Putamen (tissue), 1 donor: ENCODE measurements around the gene CCDC149.

Experiments
- DNase-seq: peaks from one replicate; pipeline ENCODE4 v3.0.0-alpha.2; 2016; ENCODE audit warnings: low spot score

CCDC149 gene

DNA sequence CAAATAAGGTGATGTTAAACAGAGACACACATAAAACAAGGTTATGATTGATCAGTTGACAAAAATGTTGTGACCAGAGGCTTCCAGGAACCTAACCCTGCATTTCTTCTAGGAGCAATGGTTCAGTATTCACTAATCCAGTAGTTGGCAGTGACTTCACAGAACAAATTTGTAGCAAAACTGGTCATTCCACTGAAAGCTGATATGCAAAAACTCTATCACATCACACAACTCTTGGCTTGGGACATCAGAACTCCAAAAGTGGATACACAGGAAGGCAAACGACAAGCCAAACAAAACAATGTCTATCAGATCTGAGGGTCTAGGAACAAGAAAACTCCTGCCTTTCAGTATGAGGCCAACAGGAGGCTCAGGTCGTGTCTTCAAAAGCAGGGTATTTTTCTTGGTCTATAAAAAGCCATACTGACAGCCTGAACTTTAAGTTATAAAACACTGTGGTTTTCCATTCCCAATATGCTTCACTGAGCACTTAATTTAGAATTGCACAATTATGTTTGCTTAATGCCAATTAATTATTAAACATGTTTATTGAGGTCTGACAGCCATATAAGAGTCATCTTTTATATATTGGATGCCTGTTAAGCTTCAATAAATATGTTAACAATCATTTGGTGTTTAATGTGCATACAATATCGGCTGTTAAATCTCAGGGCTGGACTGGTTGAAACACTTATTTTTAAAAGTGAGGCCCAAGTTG is 71.9 kb downstream of the CCDC149 start:
- DNase-seq = no peak

DNA sequence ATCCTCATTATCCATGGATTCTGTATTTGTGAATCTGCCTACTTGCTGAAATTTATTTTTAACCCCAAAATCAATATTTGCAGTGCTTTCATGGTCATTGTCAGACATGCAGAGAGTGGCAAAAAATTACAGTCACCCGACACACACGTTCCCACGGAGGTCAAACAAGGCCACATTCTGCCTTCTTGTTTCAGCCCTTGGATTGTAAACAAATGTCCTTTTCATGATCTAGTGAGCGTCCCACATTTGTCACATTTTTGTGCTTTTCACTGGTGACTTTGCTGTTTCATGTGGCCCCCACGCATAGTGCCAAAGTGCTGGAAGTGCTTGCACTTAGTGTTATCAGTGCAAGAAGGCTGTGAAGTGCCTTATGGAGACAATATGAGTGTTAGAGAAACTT is 72.5 kb downstream of the CCDC149 start:
- DNase-seq = peak; percentile 51

DNA sequence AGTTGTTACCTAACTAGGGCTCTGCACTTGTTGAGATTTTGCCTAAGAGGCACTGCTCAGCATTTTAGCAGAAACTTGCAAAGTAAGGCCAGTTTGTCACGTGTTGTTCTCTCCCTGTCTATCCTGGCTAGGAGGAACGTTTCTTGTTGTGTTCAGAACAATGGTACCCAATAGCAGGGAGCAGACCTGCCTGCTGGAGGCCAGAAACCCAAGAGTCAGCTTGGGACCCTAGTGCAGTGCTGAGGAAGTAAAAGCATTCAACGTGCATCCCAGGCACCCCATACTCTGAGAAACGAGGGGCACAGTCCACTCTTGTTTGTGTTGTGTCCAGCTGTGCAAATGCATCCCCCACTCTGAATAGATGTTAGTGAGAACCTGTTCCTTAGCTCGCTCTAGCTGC is 75.1 kb downstream of the CCDC149 start:
- DNase-seq = no peak

DNA sequence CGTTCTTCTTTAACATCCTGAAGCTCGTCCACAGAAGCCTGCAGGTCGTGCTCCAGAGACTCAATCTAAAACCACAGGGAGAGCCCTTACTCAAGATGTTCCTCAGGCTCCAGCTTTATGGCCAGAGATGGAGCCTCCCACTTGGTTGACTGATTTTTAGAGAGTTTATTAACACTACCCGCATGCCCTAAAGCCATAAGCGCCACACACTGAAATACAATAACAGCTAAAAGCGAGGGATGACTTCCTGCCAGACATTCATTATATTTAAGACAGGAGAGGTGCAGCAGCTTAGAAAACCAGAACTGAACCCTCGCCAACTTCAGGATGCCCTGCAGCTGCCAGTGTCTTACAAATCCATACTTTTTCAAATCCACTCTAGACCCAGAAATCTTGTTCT is 75.5 kb downstream of the CCDC149 start:
- DNase-seq = no peak

DNA sequence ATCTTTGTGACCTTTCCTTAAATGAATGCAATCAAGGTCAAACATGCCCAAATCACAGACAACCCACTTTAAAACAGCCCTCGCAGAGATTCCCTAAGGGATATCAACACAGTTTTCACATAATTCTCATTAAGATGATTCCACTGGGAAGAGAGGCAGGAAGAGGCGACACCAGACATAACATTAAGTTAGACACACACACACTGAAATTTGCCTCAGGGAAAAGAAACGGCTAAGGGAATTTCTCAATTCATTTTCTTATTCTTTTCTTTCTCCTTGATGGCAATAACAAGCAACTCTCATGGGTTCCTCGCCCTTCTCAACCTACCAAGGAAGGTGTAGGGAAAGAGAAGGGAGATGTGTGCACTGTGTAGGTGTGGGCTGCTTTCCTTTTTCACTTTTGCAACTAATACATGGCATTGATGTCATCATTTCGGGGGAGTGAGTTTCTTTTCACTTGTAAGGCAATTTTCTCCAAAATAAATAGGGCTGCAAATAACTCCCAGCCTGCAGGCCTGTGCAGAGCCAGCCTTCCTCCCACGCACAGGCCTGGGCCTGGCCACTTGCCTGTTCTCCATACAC is 76.1 kb downstream of the CCDC149 start:
- DNase-seq = no peak

DNA sequence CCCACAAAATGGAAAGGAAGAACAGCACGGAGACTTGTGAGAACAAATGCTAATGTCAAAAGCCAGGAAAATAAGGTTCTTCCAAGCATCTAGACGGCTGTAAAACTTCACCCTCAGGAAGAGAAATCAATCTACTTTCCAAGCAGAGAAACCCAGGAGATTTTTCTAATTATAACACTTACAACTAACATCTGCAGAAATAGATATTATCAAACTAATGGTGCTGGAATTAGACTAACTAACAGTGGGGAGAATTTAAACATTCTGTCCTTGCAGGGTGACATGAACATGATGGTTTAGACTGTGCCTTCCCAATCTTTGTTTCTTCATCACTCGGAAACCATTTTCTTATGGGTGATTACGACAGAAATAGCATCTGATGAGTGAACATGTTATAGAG is 77.1 kb downstream of the CCDC149 start:
- DNase-seq = no peak

DNA sequence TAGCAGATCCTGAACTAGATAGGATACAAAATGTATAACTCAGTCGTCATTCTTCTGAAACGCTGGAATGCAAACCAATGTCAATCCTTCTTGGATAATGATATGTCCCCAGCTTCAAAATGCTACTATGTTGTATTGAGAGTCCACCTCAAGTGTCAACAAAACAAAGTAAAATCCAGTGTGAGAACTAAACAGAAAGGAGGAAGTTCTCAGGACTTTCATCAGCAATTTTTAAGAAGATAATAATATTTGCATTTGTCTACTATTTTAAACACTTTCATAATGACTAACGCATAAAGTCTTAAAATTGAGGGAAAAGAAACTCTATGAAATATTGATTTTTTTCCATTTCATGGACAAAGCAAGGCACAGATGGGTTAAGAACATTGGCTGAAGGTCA is 81.2 kb downstream of the CCDC149 start:
- no peak for DNase-seq

DNA sequence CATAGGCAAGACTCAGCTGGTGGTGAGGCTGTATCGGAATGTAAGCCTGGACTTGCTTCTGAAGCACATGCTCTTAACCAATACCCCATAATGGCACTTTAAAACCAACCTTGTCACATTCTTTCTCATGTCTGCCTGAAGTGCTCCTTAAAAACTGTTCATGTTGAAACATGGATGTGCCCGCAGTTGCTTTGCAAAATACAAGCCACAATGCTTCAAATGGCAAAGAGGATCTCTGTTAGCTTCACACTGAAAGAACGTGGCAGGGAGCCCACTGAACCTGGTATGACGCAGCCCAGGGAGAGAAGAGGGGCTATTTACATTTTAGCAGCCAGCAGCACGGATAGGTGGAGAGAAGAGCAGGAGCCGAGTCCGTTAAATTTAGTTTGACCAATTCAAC is 88.1 kb downstream of the CCDC149 start:
- DNase-seq = no peak

DNA sequence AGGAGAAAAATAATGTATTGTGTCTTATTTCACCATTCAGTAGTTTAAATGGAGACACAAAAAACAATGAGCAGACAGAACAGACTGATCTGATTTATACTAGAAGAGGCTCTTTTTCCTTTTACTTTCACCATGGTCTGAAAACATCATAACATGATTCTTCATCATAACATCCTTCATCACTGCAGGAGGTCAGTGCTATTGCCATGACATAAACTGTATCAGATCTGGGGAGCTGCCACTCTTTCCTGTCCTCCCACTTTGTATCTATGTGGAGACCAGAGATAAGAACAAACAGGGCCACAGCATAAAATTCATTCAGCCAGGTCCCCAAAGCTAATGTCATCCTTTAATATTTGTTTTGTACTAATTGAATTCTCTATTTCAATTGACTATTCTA is 92.3 kb downstream of the CCDC149 start:
- DNase-seq = no peak

DNA sequence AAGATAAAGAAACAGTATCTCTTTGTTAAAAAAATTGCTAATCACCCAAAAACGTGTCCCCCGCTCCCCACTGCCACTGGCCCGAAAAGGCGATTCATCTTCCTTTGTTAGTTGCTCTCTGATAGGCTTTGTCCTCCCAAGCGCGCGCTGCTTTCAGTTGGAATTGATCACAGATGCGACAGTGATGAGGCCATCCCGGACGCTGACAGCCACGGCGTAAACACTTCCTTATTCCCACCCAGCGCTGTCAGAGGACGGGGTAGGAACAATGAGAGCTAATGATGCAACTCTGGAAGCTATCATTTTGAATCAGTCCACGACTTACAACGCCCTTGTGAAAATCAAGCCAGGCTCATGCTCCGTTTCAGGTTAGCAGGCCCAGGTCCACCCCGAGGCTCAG is 96.0 kb downstream of the CCDC149 start:
- DNase-seq = peak; percentile 80

DNA sequence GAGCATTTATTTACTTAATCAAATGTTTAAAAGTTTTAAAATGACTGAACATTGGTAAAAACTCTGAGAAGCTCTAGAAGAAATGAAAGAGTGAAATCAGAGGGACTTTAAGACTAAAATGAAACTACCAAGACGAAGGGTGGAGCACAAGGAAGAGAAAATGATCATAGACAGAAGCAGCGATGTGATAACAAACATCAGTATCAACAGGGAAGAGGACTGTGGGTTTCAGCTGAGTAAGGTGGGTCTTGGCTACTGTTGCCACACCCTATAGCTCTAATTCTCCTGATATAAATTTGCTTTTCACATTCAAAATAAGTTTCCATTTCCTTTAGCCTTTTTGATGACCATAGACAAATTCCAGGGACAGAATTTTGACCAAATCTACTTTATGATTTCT is 99.1 kb downstream of the CCDC149 start:
- DNase-seq = no peak

DNA sequence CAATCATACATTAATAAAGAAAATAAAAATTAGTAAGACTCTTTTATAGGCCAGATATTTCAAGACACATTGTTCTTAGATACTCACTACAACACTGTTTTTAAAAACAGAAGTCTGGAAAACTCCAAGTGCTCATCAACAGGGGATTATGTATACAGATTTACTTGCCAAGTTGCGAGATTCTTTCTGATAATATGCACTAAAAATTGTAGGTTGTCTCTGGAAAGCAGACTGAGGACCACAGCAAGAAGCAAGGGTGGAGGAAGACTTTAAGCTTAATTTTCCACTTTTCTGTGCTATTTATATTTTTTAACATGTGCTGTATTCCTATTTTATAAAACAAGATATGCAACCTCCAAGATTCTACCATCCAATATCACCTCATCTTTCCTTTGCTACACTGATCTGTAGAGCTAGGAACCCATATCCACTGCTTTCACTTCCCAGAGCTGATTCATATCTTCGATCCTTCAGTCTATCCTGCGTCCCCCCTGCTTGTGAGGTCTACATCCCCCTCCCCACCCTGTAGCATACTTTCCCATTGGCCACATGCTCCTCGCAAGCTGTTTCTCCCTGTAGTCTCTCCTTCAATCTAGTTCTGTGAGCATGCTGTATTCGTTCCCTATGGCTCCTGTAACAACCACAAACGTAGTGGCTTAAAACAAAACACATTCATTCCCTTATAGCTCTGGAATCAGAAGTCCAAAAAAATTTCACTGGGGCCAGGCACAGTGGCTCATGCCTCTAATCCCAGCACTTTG is 101.8 kb downstream of the CCDC149 start:
- no peak for DNase-seq

DNA sequence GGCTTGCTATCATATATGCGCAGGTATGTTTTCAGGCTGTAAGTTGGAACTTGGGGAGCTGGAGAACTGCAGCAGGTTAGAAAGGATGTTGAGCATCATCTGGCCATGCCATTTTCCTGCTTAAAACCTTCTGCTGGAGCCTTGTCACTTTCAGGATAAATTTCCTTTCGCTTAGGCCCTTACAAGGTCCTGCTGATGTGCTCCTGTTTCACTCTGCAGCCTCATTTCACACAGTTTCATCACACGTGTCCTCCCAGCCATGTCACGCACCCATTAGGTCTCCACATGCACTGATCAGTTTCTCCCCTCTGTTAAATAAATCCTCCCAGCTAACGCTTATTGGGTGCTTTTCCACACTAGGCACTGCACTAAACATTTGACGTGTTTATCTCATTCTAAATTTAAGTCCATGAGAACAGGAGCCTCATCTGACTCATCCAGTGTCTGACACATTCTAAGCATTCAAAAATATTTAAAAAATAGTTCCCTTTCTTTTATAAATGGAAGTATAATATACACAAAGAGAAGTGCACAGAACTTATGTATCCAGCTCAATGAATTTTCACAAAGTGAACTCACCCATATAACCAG is 102.9 kb downstream of the CCDC149 start:
- no peak for DNase-seq

DNA sequence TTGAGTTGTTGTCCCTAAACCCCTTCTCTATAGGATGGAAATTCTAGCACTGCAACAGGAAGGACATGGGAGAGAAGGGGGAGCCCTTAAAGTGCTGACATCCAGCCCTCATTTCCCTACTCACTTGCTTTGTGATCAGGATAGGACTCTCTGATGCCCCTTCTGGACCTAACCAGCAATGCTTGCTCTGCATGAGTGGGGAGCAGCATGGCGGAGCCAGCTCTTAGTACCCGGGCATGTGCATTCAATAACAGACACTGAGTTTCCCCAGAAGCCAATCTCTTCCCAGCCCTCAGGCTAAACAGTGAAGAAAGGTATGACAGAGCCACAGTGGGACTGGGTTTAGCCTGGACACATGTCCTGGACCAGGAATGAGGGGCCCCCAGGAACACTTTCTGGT is 103.5 kb downstream of the CCDC149 start:
- no peak for DNase-seq

DNA sequence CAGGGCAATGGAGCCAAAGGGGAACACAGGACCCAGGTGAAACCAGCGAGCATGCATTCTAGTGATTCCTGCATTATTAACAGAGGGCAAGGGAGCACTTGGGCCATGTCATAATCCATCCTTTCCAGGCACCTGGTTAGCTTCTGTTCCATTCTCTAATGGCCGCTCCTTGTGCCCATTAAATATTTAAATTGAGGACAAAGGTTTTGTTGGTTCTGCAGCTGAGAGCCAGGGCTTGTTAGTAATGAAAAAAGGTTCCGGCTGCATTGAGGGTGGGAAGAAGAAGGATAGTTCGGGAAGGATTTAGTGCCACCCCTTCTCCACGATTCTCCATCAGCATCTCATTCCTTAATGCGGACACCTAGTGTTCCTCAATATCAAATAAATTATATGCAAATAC is 103.9 kb downstream of the CCDC149 start:
- DNase-seq = no peak

DNA sequence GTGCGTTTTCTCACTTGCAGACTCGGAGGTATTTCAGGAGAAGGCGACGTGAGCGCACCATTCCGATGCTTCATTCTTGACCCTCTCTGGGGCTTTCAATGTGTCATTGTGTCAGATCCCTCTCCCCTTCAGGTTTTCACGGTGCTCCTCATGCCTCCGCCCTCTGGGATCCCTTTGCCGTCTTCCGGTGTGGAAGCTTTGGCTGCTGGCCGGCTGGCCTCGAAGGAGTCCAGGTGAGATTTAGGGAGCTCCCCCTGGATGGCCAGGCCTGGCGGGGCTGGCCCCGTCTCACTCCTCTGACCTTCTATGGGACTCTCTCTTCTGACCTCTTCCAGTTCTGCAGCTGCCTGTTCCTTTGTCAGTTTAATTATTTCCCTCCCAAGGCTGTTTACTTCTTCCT is 104.6 kb downstream of the CCDC149 start:
- no peak for DNase-seq

DNA sequence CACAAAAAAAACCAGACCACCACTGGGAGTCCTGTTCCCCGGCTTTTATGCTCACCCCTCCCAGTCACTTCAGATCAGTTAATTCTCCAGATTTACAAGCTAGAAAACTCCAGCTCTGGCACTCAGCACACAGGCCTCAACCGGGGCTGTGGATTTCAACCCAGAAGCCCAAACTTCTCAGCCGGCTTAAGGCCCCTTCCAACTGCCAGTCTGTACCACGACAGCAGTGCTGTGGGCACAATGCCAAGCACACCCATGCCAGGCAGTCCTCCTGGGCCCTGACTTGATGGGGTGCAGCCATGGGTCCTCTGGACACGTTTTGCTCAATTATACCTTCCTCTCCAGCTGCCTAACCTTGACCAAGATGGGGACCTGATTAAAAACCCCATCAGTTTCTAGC is 105.2 kb downstream of the CCDC149 start:
- DNase-seq = no peak

DNA sequence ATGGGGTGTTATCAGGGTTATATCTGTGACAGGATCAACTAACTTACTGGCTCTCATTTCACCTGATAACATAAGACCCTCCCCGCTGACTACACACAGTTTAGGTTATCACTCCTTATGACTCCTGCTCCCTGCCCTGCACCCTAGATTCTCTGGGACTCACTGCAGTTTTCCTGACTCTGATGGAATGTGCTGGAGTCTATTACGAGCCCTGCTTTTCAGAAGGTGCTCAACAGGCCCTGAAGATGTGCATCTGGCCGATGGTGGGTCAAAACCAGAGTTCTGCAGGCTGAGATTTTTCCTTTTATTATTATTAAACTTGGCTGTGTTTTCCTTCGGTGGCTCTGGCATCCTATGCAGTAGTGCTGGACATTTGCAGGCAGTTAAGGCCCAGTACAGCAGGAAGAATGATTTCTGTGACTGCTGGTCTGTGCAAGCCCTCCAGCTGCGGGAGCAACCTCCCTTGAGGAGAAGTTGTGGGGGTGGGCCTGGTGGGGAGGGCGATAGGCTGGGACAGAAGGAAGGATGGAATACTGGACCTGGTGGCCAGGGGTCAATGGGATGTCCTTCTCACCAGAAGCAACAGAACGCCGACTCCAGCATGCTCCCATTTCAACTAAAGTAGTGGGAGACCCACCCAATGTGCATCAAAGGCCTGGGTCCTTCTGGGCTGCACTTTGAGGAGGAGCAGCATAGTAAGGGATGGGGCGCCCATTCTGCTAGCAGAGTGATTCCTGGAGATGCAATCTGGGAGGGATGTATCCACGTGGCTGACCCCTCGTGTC is 106.4 kb downstream of the CCDC149 start:
- DNase-seq = no peak

DNA sequence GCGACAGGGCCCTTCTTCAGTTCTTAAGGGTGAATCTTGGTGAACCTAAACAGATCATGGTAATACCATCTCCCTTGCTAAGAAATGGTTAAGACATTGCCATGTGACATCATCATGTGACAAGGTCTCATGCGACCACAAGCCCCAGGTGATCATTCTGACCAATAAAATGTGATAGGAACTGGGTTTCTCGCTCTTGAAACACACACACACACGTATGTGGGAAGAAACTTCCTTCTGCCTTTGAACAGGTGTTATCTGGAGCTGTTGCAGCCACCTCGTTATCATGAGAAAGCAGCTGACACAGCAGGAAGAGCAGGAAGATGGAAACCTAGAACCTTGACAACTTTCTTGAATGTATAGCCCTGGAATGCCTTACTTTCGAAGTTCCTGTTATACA is 107.3 kb downstream of the CCDC149 start:
- DNase-seq = no peak

DNA sequence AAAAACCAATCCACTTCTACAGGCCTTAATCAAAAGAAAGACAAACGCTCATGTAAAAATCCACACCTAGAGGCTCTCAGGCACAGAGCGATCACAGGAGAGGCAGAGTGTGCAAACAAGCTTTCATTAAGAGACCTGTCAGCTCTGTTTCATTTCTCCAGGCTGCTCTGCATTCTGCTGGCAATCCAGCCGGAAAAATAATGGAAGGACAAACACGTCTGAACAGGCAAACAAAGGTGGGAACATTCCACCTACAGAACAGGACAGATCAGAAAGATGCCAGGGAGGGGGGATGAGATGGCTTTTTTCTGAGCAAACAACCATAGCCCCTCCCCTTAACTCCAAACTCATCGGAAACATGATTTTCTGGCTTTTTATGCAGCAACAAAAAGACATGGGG is 107.8 kb downstream of the CCDC149 start:
- DNase-seq = no peak

DNA sequence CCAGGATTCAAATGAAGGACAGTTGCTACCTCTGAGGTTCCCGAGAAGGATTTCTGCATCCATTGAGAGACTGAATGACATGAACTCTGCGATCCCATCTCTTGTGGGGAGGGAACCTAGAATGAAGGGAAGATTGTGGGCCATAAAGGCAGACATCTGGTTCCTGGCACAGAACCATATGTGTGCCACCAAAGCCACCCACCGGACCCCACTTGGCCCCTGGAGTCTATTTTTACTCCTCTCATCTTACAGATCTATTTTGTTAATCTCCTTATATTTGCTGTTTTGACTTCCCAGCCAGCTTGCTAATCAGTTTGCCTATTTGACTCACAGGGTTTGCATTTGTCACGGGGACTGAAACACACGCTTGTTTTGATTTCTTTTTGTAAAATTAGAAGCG is 110.2 kb downstream of the CCDC149 start:
- DNase-seq = no peak

DNA sequence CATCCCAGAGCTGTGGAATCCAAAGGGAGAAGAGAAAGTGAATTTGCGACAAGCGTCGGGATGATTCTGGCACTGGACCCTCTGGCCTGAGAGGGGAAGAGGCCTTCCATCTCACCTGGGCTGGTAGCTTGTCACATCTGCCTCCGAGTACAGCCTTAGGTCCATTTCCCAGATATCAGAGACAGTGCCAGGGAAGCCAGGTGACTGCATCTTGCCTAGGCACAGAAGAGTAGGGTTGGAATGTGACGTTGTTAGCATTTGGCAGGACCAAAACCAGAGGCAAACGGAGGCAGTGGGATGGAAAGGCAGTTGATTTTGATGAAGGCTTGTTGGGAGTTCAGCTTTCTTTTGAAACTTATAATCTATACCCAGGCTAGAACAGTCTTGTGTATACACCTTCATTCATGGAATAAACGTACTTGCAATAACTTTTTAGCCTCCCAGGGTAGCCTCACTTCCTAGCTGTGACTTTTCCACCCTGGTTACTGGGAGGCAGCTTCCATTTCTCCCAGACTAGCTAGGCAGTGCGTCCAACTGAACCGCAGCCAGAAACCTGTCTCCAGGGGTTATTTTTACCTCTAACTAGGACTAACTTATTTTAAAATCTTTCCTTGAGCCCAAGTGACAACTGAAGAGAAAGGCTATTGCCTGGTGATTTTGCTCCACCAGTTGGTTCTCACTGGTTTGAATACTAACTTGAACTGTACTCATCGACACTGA is 111.5 kb downstream of the CCDC149 start:
- no peak for DNase-seq
